Iris pigment epithelial cell (primary cell): ENCODE measurements around the gene HMGN3.

Source experiments
- DNase-seq: peaks from one replicate; pipeline ENCODE4 v3.0.0-alpha.2; 2011; ENCODE audit warnings: low read depth

Gene HMGN3

DNA sequence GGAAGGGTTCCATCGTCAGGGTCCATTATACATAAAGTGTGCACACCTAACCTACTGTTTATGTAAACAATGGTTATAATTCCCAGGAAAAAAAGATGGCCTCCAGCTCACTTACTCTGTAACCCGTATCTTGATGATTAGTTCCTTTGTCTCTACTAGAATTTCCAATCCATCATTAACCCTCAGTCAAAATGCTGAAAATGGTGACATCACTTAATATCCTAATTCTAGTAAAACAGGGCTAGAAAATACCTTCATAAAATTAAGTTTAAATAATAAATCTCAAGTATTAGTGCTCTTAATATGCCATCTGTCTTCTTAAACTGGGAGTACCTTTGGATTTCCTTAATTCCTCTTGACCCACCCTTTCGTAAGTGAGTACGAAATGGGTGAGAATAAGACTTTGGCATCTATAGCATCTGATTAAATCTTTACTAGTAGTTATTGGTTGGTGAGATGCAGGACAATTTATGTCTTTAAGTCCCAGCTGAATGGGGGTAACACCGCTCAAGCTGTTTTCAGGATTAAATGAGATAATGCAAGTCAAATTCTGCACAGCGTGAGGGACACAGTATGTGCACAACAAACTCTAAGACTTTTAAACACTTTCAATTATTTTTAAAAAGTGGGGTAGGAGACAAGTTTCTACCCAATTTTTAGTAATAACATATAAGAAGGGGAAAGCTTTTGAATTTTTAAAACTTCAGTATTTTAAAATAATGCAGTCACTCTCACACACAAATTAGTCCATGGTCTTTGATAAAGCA lies 1.6 kb downstream of the HMGN3 start:
- no peak for DNase-seq

GRCh38 chr6:79231666-79232065 lies 2.8 kb downstream of the HMGN3 start:
- DNase-seq = no peak

DNA sequence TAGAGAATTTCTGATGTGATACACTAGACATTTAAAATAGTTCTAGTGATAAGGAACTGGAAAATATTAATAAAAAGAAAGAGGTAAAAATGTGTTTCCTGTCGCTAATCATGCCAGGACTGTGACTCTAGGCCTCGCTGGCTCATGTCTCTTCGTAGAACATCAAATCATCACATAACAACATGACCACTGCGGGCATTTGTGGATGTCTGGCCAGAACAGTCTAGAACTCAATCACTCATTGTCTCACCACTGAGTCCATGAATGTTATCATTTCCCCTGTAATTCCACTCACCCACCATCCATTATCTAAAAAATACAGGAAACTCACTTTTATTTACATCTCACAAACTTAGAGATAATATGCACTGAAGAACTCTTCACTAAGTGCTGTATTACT lies 3.4 kb downstream of the HMGN3 start:
- no peak for DNase-seq

DNA sequence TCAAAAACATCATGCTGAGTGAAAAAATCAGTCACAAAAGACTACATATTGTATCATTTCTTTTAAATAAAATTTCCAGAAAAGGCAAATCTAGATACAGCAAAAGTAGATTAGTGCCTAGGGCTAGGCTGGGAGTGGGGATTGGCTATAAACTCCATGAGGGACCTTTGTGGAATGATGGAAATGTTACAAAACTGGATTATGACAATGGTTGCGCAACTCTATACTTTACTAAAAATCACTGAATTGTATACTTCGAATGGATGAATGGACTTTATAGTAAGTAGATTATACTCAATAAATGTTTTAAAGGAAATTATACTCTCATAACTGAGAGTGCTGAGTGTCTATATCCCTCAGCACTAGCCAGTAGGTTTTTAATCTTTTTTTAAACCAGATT lies 4.3 kb downstream of the HMGN3 start:
- DNase-seq = peak; percentile 17

GRCh38 chr6:79227445-79227844 lies 7.0 kb downstream of the HMGN3 start:
- DNase-seq = no peak

GRCh38 chr6:79226660-79227059 lies 7.8 kb downstream of the HMGN3 start:
- DNase-seq = no peak

DNA sequence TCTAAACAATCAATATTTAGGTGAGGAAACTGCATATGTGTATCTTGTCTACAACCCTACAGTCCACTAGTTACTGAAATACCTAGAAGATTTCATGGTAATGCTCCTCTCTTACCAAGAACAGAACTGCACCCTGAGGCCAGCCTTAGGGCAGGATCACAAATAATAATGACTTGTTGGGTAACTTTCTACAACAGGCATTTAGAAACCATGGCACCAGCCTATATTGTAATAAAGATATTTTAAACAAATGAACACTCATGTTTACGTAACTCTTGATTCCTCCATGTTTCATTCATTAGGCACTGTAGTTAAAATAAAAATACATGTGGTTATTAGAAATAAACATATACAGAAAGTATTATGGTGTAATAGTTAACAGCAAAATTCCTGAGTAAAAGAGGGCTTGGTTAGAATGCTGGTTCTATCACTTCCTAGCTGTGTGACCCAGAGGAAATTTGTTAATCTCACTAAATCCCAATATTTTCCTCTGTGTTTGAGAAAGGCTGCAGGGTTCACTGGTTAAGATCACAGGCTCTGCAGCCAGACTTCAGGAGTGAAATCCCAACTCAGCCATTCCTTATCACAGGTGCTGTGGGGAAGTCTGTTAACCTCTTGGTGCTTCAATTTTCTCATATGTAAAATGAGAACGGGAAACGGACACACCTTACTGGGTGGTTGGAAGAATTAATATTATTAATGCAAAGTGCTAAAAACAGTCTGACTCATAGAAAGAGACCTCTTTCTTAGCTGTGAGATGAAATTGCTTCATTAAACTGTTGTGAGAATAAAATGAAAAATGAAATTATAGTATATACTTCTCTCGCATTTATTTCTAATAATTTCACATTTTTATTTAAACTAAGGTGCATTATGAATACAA lies 8.5 kb downstream of the HMGN3 start:
- peak; percentile 10 for DNase-seq

DNA sequence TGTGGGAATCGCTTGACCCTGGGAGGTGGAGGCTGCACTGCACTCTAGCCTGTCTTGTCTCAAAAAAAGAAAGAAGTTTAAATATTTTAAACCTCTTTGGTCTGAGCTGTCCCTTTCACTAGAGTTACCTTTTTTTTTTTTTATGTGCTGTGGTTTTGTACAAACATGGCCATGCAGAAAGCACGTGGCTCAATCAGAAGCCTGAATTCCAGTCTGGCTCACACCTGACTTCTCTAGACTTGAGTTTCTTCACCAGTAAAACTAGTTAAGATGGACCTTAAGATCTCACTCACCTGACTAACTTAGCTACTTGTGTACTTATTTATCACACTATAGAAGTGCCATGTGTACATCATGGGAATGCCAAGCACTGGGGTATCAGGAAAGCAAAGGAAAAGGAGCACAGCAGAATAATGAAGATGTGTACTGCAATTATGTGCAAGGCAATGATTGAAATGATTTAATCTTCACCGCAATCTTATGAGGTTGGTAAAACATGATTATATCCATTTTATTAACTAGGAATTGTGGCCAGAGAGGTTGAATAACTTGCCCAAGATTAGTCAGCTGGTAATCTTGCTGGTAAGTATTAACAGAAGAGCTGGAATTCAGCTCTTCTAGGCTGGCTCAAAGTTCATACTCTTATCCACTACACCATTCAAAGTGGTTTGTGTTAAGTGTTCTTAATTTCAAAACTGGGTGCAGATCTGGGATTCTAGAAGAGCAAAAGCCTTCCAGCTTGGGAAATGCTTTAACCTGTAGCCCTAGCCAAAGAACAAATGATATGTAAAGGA lies 10.7 kb downstream of the HMGN3 start:
- no peak for DNase-seq

DNA sequence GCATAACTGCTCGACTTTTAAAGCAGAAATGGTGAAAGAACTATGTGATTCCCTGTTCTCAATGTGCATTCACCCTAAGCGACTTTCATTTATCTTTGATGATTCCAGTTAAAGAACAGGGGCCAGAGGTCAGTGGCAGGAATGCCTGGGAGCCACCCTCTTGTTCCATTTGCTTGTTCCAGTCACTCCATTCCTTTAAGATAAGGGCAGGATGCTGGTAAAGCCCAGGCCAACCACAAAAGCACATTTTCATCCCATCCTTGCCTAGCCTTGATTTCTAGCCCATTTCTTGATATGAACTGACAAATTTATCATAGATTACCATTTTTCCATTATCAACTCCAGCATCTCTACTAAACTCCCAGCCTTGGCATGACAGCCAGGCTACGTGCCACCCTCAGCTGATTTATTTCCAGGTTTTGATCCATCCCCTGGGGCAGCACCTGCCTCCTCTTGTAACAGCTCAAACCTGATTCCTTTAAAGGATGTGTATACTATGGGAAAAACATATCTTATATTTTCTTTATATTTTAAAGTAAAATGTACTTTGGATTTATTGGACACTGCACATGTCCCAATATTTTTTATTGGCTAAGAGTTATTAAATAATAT lies 19.2 kb downstream of the HMGN3 start:
- peak; percentile 50 for DNase-seq

DNA sequence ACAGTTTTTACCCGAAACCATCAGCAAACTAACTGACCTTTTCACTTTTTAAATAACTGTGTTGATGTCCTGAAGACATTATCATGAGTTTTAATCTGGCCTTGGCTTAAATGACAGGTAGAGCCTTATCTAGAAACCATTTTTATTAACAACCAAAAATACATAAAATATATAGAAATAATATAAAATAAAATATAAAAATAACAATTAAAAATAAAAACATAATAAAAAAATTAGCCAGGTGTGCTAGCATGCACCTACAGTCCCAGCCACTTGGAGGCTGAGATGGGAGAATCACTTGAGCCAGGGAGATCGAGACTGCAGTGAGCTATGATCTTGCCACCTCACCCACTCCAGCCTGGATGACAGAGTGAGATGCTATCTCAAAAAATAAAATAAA lies 21.6 kb downstream of the HMGN3 start:
- DNase-seq = no peak

GRCh38 chr6:79208816-79209215 lies 25.7 kb downstream of the HMGN3 start:
- DNase-seq = no peak

GRCh38 chr6:79203753-79204253 lies 30.7 kb downstream of the HMGN3 start:
- DNase-seq = no peak

- DNase-seq = no peak
These were observed 31.9 kb downstream of the HMGN3 start for GRCh38 chr6:79202556-79202955.

GRCh38 chr6:79201983-79202382 lies 32.5 kb downstream of the HMGN3 start:
- no peak for DNase-seq

- DNase-seq = no peak
These were observed 33.3 kb downstream of the HMGN3 start for GRCh38 chr6:79201143-79201542.

DNA sequence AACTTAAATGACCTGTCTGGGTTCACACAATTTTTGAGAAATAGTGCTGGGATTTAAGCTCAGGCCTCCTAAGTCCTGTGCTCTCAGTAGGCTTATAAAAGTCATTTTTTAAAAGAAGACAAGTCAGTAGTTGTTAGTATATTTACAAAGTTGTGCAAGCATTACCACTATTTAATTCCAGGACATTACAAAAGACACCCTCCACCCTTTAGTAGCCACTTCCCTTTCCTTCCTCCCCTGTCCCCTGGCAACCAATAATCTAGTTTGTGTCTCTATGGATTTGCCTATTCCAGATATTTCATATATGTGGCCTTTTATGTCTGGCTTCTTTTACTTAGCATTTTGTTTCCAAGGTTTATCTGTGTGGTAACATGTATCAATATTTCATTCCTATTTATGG lies 37.6 kb downstream of the HMGN3 start:
- DNase-seq = no peak

- DNase-seq = no peak
These were observed 40.5 kb downstream of the HMGN3 start for GRCh38 chr6:79193971-79194370.

DNA sequence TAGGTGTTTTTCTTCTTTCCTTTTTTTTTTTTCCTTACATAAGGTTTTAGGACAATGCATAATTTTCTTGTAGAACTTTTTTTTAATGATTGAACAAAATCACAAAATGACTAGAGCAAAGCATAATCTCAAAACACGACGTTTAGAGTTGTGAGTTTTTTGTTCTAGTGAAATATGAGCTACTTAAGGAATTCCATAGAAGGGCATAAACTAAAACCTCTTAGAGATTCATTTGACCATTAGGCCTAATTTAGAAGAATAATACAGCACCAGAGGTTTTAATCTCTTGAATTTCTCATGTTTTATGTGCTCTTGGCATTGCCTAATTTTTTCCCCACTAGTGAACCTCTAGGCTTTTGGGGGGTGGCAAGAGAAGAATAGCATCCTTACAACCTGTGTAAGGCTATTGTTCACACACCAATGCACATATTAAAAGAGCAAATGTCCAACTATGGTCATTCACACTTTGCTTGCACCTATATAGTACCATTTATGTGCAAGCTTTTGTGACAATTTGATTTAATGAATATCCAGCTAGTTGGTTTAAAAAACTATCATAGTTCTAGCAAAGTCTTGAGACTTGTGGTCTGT lies 44.6 kb downstream of the HMGN3 start:
- DNase-seq = no peak

DNA sequence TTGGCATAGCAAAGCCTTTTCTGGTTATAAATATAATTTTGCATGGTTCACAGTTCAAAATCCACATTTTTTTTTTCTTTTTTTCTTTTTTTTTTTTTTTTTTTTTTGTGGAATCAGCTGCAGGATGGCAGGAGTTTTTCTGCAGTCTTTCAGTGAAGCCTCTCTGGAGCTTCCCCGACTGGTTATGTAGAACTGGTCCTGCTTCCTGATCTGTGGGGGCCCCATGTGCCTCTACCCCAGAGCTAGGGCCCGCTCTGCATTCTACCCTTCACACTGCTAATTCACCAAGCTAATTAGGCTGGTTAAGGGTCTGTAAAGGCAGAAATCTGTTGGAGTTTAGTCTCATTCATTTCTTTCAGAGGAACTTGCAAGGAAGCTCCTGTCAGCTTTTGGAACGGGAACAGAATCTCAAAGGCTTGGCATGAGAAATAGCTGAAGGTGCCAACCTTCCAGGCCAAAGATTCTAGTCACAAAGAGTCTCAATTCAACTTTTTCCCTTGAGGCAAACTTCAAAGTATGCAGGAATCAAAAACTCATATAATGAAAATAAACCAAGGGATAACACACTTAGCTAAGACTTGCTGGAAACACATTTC lies 45.5 kb downstream of the HMGN3 start:
- DNase-seq = no peak

DNA sequence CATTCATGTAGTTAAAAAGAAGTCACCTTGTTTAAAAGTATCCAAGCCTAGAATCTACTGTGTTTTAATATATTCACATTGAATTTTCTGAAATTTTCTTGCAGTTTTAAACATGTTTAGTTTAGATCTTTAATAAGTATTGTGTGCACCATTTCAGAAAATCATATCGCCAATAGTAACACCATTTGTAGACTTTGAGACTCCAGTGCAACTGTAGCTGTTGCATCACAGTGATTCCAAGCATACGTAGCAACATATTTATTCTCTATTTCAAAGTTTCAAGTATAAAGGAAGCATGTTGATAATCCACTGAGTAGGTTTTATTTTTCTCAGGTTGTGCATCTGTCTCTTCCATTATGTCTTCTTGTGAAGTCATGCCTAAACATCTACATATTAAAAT lies 46.4 kb downstream of the HMGN3 start:
- DNase-seq = no peak

- DNase-seq = no peak
These were observed 47.9 kb downstream of the HMGN3 start for GRCh38 chr6:79186564-79186963.
